GM12892 (cell line): Measurements from ENCODE around the gene YOD1.

ENCODE experiments used
- POLR2A ChIP-seq: IDR thresholded peaks from 2 replicates; pipeline ENCODE4 v1.6.1; 2011; ENCODE audit warnings: low read depth, low read length, control low read depth
- POLR2AphosphoS5 ChIP-seq: IDR thresholded peaks from 2 replicates; pipeline ENCODE4 v1.6.1; 2011; ENCODE audit warnings: low read depth, low read length, control low read depth

DNA sequence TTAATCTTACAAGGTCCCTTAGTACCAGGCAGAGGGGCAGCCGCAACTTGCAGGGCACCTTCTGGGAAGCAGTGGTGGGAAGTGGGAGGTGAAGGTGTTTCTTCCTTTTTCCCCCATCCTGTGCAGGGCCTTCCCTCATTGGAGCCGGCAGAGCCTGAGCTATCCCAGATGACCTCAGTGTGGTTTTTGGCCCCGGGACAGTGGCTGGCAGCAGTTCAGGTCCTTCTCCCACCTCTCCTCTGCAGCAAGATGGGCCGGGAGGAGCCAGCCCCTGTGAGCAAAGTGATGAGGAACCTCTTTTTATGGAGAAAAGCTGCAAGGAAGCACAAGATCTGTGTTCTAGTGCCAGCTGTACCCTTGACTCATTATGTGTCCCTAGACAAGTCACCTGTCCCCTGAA, 8.9 kb upstream of the YOD1 start:
- TF ChIP-seq POLR2A (no peak), POLR2AphosphoS5 (no peak)
